8988T (cell line): Measurements from ENCODE around the gene PTGDS.
A peak's percentile ranks its signal among the peaks of the same experiment; 100 is the strongest.
"Not testable (repeated sequence)": the region's sequence is repeated elsewhere in the genome, so short reads cannot be mapped to it uniquely, and the experiment has no call there.

Source experiments
- DNase-seq: peaks from one replicate; pipeline ENCODE4 v3.0.0; 2011

PTGDS gene

GRCh38 chr9:136992819-136993369 is 15.6 kb downstream of the PTGDS start:
- no peak for DNase-seq

GRCh38 chr9:136994180-136994887 is 17.0 kb downstream of the PTGDS start:
- DNase-seq, result no peak

- DNase-seq, result no peak
Measured at GRCh38 chr9:136994888-136995230, 17.6 kb downstream of the PTGDS start.

- no peak for DNase-seq
Measured at GRCh38 chr9:136995362-136995761, 18.1 kb downstream of the PTGDS start.

GRCh38 chr9:136995772-136996311 is 18.5 kb downstream of the PTGDS start:
- peak; percentile 80 for DNase-seq

GRCh38 chr9:136996361-136997292 is 19.3 kb downstream of the PTGDS start, which contains the start of gene CLIC3:
CLIC3 (minus strand) TSS chr9:136996568; CDS start chr9:136996543, 25 bp downstream.
- peak; percentile 82 for DNase-seq

GRCh38 chr9:136997371-136997770 is 20.1 kb downstream of the PTGDS start:
- DNase-seq, result no peak

- DNase-seq, result no peak
Measured at GRCh38 chr9:136997830-136998234, 20.5 kb downstream of the PTGDS start.

GRCh38 chr9:137000177-137000930 is 23.1 kb downstream of the PTGDS start:
- no peak for DNase-seq

GRCh38 chr9:137001857-137002645 is 24.7 kb downstream of the PTGDS start:
- DNase-seq, result no peak

GRCh38 chr9:137002646-137003041 is 25.3 kb downstream of the PTGDS start:
- DNase-seq, result no peak

- DNase-seq, result not testable (repeated sequence)
Measured at GRCh38 chr9:137004285-137004684, 27.0 kb downstream of the PTGDS start.

- DNase-seq, result no peak
Measured at GRCh38 chr9:137006116-137007003, 29.1 kb downstream of the PTGDS start.

- DNase-seq, result no peak
Measured at GRCh38 chr9:137007108-137007815, 30.0 kb downstream of the PTGDS start.

- DNase-seq, result no peak
Measured at GRCh38 chr9:137007816-137008270, 30.5 kb downstream of the PTGDS start.

GRCh38 chr9:137008312-137008711 is 31.0 kb downstream of the PTGDS start:
- DNase-seq, result no peak

GRCh38 chr9:137009217-137009616 is 31.9 kb downstream of the PTGDS start:
- no peak for DNase-seq

GRCh38 chr9:137009938-137010732 is 32.8 kb downstream of the PTGDS start:
- DNase-seq, result peak; percentile 73

- no peak for DNase-seq
Measured at GRCh38 chr9:137011156-137011555, 33.9 kb downstream of the PTGDS start.
